Measurements from ENCODE around the gene NEU4. TPM values are rescaled to one million over a fixed set of nuclear protein-coding genes. Genes with fewer than 3 reads are reported as not detected.
"Not testable (repeated sequence)": the region's sequence is repeated elsewhere in the genome, so short reads cannot be mapped to it uniquely, and the experiment has no call there.

NEU4 gene
- total RNA-seq, 4 donors from 2014 or later: 3.0 to 119 (median 19.4) TPM

DNA sequence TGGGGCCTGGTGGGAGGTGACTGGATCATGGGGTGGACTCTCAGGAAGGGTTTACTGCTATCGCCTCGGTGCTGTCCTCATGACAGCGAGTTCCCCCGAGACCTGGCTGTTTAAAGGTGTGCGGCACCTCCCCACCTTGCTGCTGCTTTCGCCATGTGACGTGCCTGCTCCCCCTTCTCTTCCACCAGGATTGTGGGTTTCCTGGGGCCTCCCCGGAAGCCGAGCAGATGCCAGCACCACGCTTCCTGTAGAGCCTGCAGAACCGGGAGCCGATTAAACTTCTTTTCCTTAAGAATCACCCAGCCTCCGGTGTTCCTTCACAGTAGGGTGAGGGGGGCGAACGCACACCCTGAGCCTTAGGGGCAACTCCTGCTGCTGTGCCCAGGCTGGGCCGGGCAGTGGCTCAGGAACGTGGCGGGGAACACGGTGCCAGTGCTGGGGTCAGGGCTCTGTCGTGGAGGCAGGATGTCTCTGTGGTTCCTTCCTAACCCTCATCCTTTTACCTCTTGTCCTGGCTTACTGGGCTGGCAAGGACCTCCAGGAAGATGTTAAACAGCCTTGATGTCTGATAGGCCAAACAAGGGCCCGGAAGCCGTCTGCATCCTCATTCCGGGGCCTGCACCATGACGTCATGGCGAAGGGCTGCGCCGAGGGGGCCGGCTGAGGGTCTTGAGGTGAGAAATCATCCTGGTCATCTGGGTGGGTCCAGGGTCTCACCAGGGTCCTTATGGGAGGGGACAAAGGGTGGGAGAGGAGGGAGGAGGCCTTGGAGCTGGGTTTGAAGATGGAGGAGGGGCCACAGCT lies 12.7 kb downstream of the NEU4 start:
- ATAC-seq: no peak
- TF ChIP-seq POLR2A (IDR thresholded peaks at IDR 0.05): no peak
- TF ChIP-seq, protein P1, sequence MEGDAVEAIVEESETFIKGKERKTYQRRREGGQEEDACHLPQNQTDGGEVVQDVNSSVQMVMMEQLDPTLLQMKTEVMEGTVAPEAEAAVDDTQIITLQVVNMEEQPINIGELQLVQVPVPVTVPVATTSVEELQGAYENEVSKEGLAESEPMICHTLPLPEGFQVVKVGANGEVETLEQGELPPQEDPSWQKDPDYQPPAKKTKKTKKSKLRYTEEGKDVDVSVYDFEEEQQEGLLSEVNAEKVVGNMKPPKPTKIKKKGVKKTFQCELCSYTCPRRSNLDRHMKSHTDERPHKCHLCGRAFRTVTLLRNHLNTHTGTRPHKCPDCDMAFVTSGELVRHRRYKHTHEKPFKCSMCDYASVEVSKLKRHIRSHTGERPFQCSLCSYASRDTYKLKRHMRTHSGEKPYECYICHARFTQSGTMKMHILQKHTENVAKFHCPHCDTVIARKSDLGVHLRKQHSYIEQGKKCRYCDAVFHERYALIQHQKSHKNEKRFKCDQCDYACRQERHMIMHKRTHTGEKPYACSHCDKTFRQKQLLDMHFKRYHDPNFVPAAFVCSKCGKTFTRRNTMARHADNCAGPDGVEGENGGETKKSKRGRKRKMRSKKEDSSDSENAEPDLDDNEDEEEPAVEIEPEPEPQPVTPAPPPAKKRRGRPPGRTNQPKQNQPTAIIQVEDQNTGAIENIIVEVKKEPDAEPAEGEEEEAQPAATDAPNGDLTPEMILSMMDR (IDR thresholded peaks at IDR 0.05 in 4 of 5, conservative IDR thresholded peaks at IDR 0.05 in 1 of 5): no peak
- peak overlapping the region in 2 of 4 donors; percentile 5 to 15 for H3K4me3 ChIP-seq
- no peak overlapping the region for H3K27ac ChIP-seq
- H3K27me3 ChIP-seq: peaks cover 0 to 2% (median 0%) of the 10 kb centered on the region in 3 donors
- in situ Hi-C loops (cut with MboI; ENCODE audit: low sequenced_read_pairs in 4 of 4): no loop called here
- intact Hi-C loops (cut with DNase I; ENCODE audit: low total_unique reads): no loop called here
- peak in 1 of 2 donors; percentile 11 for DNase-seq
- no peaks in the 10 kb centered on the region for H3K36me3 ChIP-seq
- no peaks in the 10 kb centered on the region for H3K4me1 ChIP-seq
- no peaks in the 10 kb centered on the region for H3K9me3 ChIP-seq

GRCh38 chr2:241822264-241822623 lies 13.3 kb downstream of the NEU4 start:
- Histone ChIP-seq H3K4me1 (no peaks in the 10 kb centered on the region), H3K4me3 (peak overlapping the region in 2 of 4 donors; percentile 5 to 15), H3K27ac (no peak overlapping the region), H3K9me3 (no peaks in the 10 kb centered on the region), H3K27me3 (peaks cover 0 to 8% (median 0%) of the 10 kb centered on the region in 3 donors), H3K36me3 (no peaks in the 10 kb centered on the region)
- no peak for DNase-seq
- no peak for ATAC-seq
- TF ChIP-seq, protein P1 (IDR thresholded peaks at IDR 0.05 in 4 of 5, conservative IDR thresholded peaks at IDR 0.05 in 1 of 5): no peak
- no peak for TF ChIP-seq POLR2A (IDR thresholded peaks at IDR 0.05)
- in situ Hi-C loops (cut with MboI; ENCODE audit: low sequenced_read_pairs in 4 of 4) (no loop called here), intact Hi-C loops (cut with DNase I; ENCODE audit: low total_unique reads) (no loop called here)

GRCh38 chr2:241823531-241824437 lies 14.8 kb downstream of the NEU4 start:
- DNase-seq; H3K36me3 ChIP-seq; in situ Hi-C loops (cut with MboI; ENCODE audit: low sequenced_read_pairs in 4 of 4); H3K4me3 ChIP-seq; H3K27ac ChIP-seq; H3K9me3 ChIP-seq; ATAC-seq; intact Hi-C loops (cut with DNase I; ENCODE audit: low total_unique reads); H3K27me3 ChIP-seq; H3K4me1 ChIP-seq: not testable (repeated sequence)

GRCh38 chr2:241827394-241827793 lies 18.4 kb downstream of the NEU4 start:
- in situ Hi-C loops (cut with MboI; ENCODE audit: low sequenced_read_pairs in 4 of 4) (no loop called here), intact Hi-C loops (cut with DNase I; ENCODE audit: low total_unique reads) (no loop called here)
- no peak for TF ChIP-seq POLR2A (IDR thresholded peaks at IDR 0.05)
- TF ChIP-seq, protein P1 (IDR thresholded peaks at IDR 0.05 in 4 of 5, conservative IDR thresholded peaks at IDR 0.05 in 1 of 5): no peak
- ATAC-seq (no peak), DNase-seq (no peak)
- no peak overlapping the region for H3K4me3 ChIP-seq
- H3K27ac ChIP-seq: no peak overlapping the region
- peaks cover 0 to 8% (median 0%) of the 10 kb centered on the region in 3 donors for H3K27me3 ChIP-seq
- H3K9me3 ChIP-seq: no peaks in the 10 kb centered on the region
- no peaks in the 10 kb centered on the region for H3K4me1 ChIP-seq
- H3K36me3 ChIP-seq: no peaks in the 10 kb centered on the region

DNA sequence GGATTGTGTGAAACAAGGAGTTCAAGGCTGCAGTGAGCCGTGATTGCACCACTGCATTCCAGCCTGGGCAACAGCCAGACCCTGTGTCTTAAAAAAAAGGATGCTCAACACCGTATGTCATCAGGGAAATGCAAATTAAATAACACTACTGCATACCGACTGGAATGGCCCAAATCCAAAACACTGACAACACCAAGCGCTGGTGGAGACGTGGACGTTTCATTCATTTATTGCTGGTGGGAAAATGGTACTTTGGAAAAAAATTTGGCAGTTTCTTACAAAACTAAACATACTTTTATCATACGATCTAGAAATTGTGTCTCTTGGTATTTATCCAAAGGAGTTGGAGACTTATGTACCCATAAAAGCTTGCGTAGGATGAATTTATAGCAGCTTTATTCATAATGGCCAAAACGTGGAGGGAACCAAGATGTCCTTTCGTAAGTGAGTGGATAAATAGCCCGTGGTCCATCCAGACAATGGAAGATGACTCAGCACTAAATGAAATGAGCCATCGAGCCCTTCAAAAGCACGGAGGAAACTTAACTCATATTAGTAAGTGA lies 24.2 kb downstream of the NEU4 start:
- ATAC-seq (no peak), DNase-seq (no peak)
- H3K9me3 ChIP-seq: no peaks in the 10 kb centered on the region
- no peak for TF ChIP-seq POLR2A (IDR thresholded peaks at IDR 0.05)
- TF ChIP-seq, protein P1 (IDR thresholded peaks at IDR 0.05 in 4 of 5, conservative IDR thresholded peaks at IDR 0.05 in 1 of 5): no peak
- intact Hi-C loops (cut with DNase I; ENCODE audit: low total_unique reads): no loop called here
- H3K4me1 ChIP-seq: no peaks in the 10 kb centered on the region
- no peak overlapping the region for H3K27ac ChIP-seq
- in situ Hi-C loops (cut with MboI; ENCODE audit: low sequenced_read_pairs in 4 of 4): no loop called here
- H3K27me3 ChIP-seq: peaks cover 0 to 9% (median 0%) of the 10 kb centered on the region in 3 donors
- H3K4me3 ChIP-seq: no peak overlapping the region
- no peaks in the 10 kb centered on the region for H3K36me3 ChIP-seq

DNA sequence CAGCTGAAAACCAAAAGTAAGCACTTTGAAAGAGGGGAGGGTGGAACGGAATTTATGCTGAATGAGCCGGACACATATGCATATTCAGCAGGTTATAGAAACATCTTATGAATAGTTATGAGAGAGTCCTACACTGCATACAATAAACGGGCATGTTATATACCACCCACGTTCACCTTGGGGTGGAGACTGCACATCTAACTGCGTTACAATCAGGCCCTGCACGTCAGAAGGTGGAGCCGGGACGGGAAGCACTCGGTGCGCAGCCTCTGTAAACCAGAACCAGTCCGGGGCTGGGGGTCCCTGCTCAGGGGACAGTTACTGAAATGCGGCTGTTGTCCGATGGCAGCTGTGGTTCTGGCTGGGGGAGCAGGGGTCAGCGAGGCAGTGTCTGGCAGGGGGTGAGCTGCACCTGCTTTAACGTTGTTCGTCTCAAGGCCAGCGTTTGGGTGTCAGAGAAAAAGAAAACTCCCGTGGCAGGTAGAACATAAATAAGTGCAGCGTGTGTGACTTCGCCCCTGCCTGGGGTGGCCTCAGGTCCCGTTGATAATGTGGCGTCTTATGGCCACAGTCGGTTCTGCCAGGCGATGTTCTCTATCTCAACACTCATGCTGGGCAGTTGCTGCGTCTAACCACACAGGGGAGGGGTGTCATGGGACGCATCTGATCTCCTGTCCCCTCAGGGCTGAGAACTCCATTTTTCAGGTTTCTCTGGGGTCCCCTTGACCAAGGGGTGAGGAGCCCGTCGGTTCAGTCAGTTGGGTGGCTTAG lies 24.9 kb downstream of the NEU4 start:
- H3K27me3 ChIP-seq; H3K4me1 ChIP-seq; ATAC-seq; intact Hi-C loops (cut with DNase I; ENCODE audit: low total_unique reads); DNase-seq; H3K36me3 ChIP-seq; H3K9me3 ChIP-seq; in situ Hi-C loops (cut with MboI; ENCODE audit: low sequenced_read_pairs in 4 of 4); H3K4me3 ChIP-seq; H3K27ac ChIP-seq: not testable (repeated sequence)

Measured in gastrocnemius medialis (tissue), 4 donors.